HepG2 (cell line): ENCODE data around the gene RAD51C. TPM values are rescaled to one million over a fixed set of nuclear protein-coding genes. Genes with fewer than 3 reads are reported as not detected.

Experiments
- BHLHE40 ChIP-seq: IDR thresholded peaks from 2 replicates; pipeline ENCODE4 v1.6.1; 2011; ENCODE audit warnings: low read length, improper control_type of control experiment
- KLF11 ChIP-seq: IDR thresholded peaks from 2 replicates; pipeline ENCODE4 v1.6.1; 2016; ENCODE audit warnings: missing compliant biosample characterization
- MAF1 ChIP-seq: sonication (generic); formaldehyde crosslinking; IDR thresholded peaks from 2 replicates; pipeline ENCODE4 v1.5.0; 2020; ENCODE audit warnings: missing genetic modification reagents, borderline replicate concordance
- MIXL1 ChIP-seq: IDR thresholded peaks from 2 replicates; pipeline ENCODE4 v1.6.1; 2016
- NR2F2 ChIP-seq: IDR thresholded peaks from 2 replicates; pipeline ENCODE4 v1.6.1; 2012; ENCODE audit warnings: low read depth, inconsistent platforms, borderline replicate concordance
- ZNF281 ChIP-seq: sonication (generic); formaldehyde crosslinking; IDR thresholded peaks from 2 replicates; pipeline ENCODE4 v1.4.0; 2020; ENCODE audit warnings: missing genetic modification reagents, borderline replicate concordance
- ZNF34 ChIP-seq: sonication (generic); formaldehyde crosslinking; IDR thresholded peaks from 2 replicates; pipeline ENCODE4 v1.4.0; 2020; ENCODE audit warnings: mild to moderate bottlenecking, missing genetic modification reagents, borderline replicate concordance
- ZNF549 ChIP-seq: sonication (generic); formaldehyde crosslinking; IDR thresholded peaks from 2 replicates; pipeline ENCODE4 v1.5.0; 2020; ENCODE audit warnings: missing genetic modification reagents
- ZNF615 ChIP-seq: sonication (generic); formaldehyde crosslinking; IDR thresholded peaks from 2 replicates; pipeline ENCODE4 v1.5.0; 2020; ENCODE audit warnings: mild to moderate bottlenecking, missing genetic modification reagents, borderline replicate concordance
- ZNF703 ChIP-seq: sonication (generic); formaldehyde crosslinking; IDR thresholded peaks from 2 replicates; pipeline ENCODE4 v1.5.1; 2020; ENCODE audit warnings: missing genetic modification reagents, mild to moderate bottlenecking, moderate library complexity, borderline replicate concordance
- polyA plus RNA-seq, 8 experiments: library from polyadenylated mRNA; depleted of rRNA in 3 of 8; stranded (reverse) in 7 of 8; unstranded in 1 of 8; fragments of >200 nt; fragmentation: Illumina TruSeq in 4 of 8; extraction: Trizol in 4 of 8; gene quantifications; 2 replicates each; pipeline versions ENCODE4 v1.2.1 to v1.2.3, GENCODE V29; 2011 to 2016; ENCODE audit warnings: low read depth in 4 of 8, missing spikeins in 1 of 8, mixed read lengths in 1 of 8; ENCODE audit not compliant: insufficient read depth in 1 of 8
- total RNA-seq, 5 experiments: library from RNA; depleted of rRNA; stranded (reverse); fragments of >200 nt; fragmentation: Illumina TruSeq; extraction: Trizol; gene quantifications; 2 replicates each; pipeline ENCODE4 v1.2.3, GENCODE V29; 2016; ENCODE audit warnings: low read depth in 1 of 5
- TF ChIP-seq, protein P1 (sequence below), 2 experiments: fragments of 450-650 bp in 1 of 2; sonication (generic) in 1 of 2; formaldehyde crosslinking in 1 of 2; IDR thresholded peaks; 2 replicates each; pipeline versions ENCODE4 v1.6.1 to v1.8.0; 2016 to 2022; ENCODE audit warnings: antibody characterized with exemption in 1 of 2, mild to moderate bottlenecking in 1 of 2, missing genetic modification reagents in 1 of 2
- TF ChIP-seq, protein P2 (sequence below): sonication (generic); formaldehyde crosslinking; IDR thresholded peaks from 2 replicates; pipeline ENCODE4 v1.4.0; 2020; ENCODE audit warnings: missing genetic modification reagents

The RAD51C gene
- total and polyA plus RNA-seq, 2 of the 13 experiments (the other 11 are each of a cell fraction or from before 2014, with no cell fraction given): 38.5 to 106 TPM

- TF ChIP-seq BHLHE40: peak; percentile 48; the same call in 1 of the 2 replicates
- TF ChIP-seq ZNF281: peak; percentile 90
- peak; percentile 96; the same call in 1 of the 2 replicates for TF ChIP-seq ZNF615 (CRISPR knock-in tag)
- TF ChIP-seq, protein P1, sequence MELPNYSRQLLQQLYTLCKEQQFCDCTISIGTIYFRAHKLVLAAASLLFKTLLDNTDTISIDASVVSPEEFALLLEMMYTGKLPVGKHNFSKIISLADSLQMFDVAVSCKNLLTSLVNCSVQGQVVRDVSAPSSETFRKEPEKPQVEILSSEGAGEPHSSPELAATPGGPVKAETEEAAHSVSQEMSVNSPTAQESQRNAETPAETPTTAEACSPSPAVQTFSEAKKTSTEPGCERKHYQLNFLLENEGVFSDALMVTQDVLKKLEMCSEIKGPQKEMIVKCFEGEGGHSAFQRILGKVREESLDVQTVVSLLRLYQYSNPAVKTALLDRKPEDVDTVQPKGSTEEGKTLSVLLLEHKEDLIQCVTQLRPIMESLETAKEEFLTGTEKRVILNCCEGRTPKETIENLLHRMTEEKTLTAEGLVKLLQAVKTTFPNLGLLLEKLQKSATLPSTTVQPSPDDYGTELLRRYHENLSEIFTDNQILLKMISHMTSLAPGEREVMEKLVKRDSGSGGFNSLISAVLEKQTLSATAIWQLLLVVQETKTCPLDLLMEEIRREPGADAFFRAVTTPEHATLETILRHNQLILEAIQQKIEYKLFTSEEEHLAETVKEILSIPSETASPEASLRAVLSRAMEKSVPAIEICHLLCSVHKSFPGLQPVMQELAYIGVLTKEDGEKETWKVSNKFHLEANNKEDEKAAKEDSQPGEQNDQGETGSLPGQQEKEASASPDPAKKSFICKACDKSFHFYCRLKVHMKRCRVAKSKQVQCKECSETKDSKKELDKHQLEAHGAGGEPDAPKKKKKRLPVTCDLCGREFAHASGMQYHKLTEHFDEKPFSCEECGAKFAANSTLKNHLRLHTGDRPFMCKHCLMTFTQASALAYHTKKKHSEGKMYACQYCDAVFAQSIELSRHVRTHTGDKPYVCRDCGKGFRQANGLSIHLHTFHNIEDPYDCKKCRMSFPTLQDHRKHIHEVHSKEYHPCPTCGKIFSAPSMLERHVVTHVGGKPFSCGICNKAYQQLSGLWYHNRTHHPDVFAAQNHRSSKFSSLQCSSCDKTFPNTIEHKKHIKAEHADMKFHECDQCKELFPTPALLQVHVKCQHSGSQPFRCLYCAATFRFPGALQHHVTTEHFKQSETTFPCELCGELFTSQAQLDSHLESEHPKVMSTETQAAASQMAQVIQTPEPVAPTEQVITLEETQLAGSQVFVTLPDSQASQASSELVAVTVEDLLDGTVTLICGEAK (IDR thresholded peaks at IDR 0.05): no peak; the same call in 1 of the 2 replicates
- TF ChIP-seq, protein P1 (CRISPR knock-in tag; IDR thresholded peaks at IDR 0.05): peak; percentile 39; the same call in 1 of the 2 replicates
- peak; percentile 91 for TF ChIP-seq MIXL1 (CRISPR knock-in tag)
- TF ChIP-seq MAF1: peak; percentile 85; the same call in 1 of the 2 replicates
- TF ChIP-seq KLF11 (CRISPR knock-in tag): peak; percentile 97
- TF ChIP-seq NR2F2: peak; percentile 79
- TF ChIP-seq ZNF703 (CRISPR knock-in tag): 0 out of 2 replicates have a peak, but pooled peaks have one; percentile 16
- no peak for TF ChIP-seq ZNF34
- TF ChIP-seq ZNF549 (CRISPR knock-in tag): no peak
- TF ChIP-seq, protein P2, sequence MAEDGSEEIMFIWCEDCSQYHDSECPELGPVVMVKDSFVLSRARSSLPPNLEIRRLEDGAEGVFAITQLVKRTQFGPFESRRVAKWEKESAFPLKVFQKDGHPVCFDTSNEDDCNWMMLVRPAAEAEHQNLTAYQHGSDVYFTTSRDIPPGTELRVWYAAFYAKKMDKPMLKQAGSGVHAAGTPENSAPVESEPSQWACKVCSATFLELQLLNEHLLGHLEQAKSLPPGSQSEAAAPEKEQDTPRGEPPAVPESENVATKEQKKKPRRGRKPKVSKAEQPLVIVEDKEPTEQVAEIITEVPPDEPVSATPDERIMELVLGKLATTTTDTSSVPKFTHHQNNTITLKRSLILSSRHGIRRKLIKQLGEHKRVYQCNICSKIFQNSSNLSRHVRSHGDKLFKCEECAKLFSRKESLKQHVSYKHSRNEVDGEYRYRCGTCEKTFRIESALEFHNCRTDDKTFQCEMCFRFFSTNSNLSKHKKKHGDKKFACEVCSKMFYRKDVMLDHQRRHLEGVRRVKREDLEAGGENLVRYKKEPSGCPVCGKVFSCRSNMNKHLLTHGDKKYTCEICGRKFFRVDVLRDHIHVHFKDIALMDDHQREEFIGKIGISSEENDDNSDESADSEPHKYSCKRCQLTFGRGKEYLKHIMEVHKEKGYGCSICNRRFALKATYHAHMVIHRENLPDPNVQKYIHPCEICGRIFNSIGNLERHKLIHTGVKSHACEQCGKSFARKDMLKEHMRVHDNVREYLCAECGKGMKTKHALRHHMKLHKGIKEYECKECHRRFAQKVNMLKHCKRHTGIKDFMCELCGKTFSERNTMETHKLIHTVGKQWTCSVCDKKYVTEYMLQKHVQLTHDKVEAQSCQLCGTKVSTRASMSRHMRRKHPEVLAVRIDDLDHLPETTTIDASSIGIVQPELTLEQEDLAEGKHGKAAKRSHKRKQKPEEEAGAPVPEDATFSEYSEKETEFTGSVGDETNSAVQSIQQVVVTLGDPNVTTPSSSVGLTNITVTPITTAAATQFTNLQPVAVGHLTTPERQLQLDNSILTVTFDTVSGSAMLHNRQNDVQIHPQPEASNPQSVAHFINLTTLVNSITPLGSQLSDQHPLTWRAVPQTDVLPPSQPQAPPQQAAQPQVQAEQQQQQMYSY (CRISPR knock-in tag): peak; percentile 55
These were observed 33.3 kb upstream of the RAD51C start (continued) for GRCh38 chr17:58658804-58659713.
